ENCODE data around the gene ADCK1. TPM values are rescaled to one million over a fixed set of nuclear protein-coding genes. Genes with fewer than 3 reads are reported as not detected.
A peak's percentile ranks its signal among the peaks of the same experiment; 100 is the strongest.

ADCK1 gene
- total and polyA plus RNA-seq, 9 of the 15 experiments (the other 6 are each of a cell fraction or from before 2014, with no cell fraction given) = 2.8 to 8.9 (median 4.3) TPM

DNA sequence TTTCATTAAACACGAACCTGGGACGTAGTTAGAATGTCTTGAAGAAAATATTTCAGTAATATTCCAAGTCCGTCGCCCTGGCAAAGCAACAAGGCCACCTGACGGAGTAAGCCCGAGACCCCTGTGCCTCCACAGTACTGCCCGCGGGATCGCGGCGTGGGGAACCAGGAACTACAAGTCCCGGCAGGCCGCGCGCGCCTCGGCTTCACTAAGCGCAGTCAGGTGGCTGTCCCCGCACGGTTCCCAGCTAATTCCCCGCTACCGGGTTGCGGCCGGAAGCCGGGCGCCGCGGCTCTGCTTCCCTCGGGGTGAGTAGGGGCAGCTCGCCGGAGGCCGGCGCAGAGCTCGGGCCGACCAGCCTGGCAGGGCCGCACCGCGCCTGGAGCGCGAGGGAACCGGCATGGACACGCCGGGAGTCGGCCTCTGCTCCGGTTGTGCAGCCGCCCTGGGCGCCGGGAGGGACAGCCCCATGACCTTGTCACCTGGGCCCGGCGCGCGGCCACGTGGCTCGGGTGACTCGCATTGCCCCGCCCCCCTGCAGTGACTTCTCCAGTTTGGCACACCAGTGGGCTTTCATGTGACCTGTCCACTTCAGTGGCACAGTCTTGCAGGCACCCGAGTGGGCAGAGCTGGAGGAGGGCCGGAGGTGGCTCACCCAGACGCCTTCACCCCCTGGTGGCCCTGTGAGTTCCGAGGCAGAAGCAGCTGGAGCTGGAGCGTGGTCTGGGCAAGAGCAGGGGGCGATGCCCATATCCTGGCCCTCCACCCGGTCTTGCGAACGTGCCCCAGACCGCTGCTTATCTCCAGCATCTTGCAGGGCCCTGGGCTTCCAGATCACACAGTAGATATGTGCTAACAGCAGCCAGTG lies at the start of gene ADCK1 (continued):
- TF ChIP-seq, protein P1, sequence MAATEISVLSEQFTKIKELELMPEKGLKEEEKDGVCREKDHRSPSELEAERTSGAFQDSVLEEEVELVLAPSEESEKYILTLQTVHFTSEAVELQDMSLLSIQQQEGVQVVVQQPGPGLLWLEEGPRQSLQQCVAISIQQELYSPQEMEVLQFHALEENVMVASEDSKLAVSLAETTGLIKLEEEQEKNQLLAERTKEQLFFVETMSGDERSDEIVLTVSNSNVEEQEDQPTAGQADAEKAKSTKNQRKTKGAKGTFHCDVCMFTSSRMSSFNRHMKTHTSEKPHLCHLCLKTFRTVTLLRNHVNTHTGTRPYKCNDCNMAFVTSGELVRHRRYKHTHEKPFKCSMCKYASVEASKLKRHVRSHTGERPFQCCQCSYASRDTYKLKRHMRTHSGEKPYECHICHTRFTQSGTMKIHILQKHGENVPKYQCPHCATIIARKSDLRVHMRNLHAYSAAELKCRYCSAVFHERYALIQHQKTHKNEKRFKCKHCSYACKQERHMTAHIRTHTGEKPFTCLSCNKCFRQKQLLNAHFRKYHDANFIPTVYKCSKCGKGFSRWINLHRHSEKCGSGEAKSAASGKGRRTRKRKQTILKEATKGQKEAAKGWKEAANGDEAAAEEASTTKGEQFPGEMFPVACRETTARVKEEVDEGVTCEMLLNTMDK (IDR thresholded peaks at IDR 0.05; ENCODE audit: borderline replicate concordance, insufficient read depth, low read depth, low read length, poor library complexity, severe bottlenecking) = no peak
- TF ChIP-seq HDAC2 (IDR thresholded peaks at IDR 0.05) (0 out of 2 replicates have a peak, but pooled peaks have one; percentile 52), ZBTB7A (IDR thresholded peaks at IDR 0.05; ENCODE audit: borderline replicate concordance, control insufficient read depth, low read depth, low read length) (peak; percentile 51; the same call in 1 of the 2 replicates), RBBP5 (IDR thresholded peaks at IDR 0.05; ENCODE audit: borderline replicate concordance, insufficient read depth, low read length, poor library complexity, severe bottlenecking) (peak; percentile 96), HNRNPLL (IDR thresholded peaks at IDR 0.05; ENCODE audit: low read depth, low read length, poor library complexity, severe bottlenecking) (no peak), ZNF444 (CRISPR knock-in tag; IDR thresholded peaks at IDR 0.05) (no peak), POLR2AphosphoS5 (IDR thresholded peaks at IDR 0.05; ENCODE audit: control insufficient read depth, insufficient read depth, low read depth, low read length) (peak; percentile 37; the same call in 1 of the 2 replicates), SLC30A9 (CRISPR knock-in tag; IDR thresholded peaks at IDR 0.05) (no peak), ZNF445 (CRISPR knock-in tag; IDR thresholded peaks at IDR 0.05; ENCODE audit: low read depth) (no peak)
- TF ChIP-seq, protein P2, sequence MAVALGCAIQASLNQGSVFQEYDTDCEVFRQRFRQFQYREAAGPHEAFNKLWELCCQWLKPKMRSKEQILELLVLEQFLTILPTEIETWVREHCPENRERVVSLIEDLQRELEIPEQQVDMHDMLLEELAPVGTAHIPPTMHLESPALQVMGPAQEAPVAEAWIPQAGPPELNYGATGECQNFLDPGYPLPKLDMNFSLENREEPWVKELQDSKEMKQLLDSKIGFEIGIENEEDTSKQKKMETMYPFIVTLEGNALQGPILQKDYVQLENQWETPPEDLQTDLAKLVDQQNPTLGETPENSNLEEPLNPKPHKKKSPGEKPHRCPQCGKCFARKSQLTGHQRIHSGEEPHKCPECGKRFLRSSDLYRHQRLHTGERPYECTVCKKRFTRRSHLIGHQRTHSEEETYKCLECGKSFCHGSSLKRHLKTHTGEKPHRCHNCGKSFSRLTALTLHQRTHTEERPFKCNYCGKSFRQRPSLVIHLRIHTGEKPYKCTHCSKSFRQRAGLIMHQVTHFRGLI (CRISPR knock-in tag; IDR thresholded peaks at IDR 0.05) = no peak
- TF ChIP-seq, protein P3, sequence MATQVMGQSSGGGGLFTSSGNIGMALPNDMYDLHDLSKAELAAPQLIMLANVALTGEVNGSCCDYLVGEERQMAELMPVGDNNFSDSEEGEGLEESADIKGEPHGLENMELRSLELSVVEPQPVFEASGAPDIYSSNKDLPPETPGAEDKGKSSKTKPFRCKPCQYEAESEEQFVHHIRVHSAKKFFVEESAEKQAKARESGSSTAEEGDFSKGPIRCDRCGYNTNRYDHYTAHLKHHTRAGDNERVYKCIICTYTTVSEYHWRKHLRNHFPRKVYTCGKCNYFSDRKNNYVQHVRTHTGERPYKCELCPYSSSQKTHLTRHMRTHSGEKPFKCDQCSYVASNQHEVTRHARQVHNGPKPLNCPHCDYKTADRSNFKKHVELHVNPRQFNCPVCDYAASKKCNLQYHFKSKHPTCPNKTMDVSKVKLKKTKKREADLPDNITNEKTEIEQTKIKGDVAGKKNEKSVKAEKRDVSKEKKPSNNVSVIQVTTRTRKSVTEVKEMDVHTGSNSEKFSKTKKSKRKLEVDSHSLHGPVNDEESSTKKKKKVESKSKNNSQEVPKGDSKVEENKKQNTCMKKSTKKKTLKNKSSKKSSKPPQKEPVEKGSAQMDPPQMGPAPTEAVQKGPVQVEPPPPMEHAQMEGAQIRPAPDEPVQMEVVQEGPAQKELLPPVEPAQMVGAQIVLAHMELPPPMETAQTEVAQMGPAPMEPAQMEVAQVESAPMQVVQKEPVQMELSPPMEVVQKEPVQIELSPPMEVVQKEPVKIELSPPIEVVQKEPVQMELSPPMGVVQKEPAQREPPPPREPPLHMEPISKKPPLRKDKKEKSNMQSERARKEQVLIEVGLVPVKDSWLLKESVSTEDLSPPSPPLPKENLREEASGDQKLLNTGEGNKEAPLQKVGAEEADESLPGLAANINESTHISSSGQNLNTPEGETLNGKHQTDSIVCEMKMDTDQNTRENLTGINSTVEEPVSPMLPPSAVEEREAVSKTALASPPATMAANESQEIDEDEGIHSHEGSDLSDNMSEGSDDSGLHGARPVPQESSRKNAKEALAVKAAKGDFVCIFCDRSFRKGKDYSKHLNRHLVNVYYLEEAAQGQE (IDR thresholded peaks at IDR 0.05; ENCODE audit: borderline replicate concordance) = peak; percentile 51
- TF ChIP-seq, protein P3 (CRISPR knock-in tag; IDR thresholded peaks at IDR 0.05; ENCODE audit: low read depth) = peak; percentile 66; the same call in 1 of the 2 replicates

Data from K562 (cell line).